HG02973 (cell line): ENCODE data around the gene TNFSF4.
"Not testable (repeated sequence)": the region's sequence is repeated elsewhere in the genome, so short reads cannot be mapped to it uniquely, and the experiment has no call there.

Experiments used
- ATAC-seq: cut with Tn5 transposase; IDR thresholded peaks from one replicate; pipeline ENCODE4 v1.9.1; 2021; ENCODE audit warnings: moderate library complexity; ENCODE audit not compliant: unreplicated experiment

TNFSF4 gene

GRCh38 chr1:173168941-173169340 is 38.2 kb downstream of the TNFSF4 start:
- ATAC-seq: no peak

GRCh38 chr1:173164686-173165085 is 42.4 kb downstream of the TNFSF4 start:
- no peak for ATAC-seq

GRCh38 chr1:173164178-173164577 is 43.0 kb downstream of the TNFSF4 start:
- ATAC-seq: no peak

- ATAC-seq: no peak
Observed at GRCh38 chr1:173163222-173163621, 43.9 kb downstream of the TNFSF4 start.

DNA sequence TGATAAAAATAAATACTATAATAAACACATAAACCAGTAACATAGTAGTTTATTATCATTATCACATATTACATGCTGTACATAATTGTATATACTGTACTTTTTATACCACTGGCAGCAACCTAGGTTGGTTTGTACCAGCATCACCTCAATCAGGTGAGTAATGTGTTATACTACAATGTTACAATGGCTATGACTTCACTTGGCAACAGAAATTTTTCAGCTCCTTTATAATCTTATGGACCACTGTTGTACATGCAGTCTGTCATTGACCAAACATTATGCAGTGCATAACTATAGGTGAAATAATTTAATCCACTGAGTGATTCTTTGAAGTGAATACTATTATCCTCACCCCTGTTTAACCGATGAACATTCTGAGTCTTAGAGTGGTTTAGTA is 44.5 kb downstream of the TNFSF4 start:
- no peak for ATAC-seq

- ATAC-seq: no peak
Observed at GRCh38 chr1:173161510-173162221, 45.5 kb downstream of the TNFSF4 start.

DNA sequence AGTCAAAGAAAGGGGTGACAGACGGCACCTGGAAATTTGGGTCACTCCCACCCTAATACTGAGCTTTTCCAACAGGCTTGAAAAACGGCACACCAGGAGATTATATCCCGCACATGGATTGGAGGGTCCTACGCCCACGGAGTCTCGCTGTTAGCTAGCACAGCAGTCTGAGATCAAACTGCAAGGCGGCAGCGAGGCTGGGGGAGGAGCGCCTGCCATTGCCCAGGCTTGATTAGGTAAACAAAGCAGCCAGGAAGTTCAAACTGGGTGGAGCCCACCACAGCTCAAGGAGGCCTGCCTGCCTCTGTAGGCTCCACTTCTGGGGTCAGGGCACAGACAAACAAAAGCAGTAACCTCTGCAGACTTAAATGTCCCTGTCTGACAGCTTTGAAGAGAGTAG is 53.2 kb downstream of the TNFSF4 start:
- not testable (repeated sequence) for ATAC-seq

GRCh38 chr1:173153503-173153902 is 53.6 kb downstream of the TNFSF4 start:
- no peak for ATAC-seq

GRCh38 chr1:173152598-173152997 is 54.5 kb downstream of the TNFSF4 start:
- ATAC-seq: no peak

DNA sequence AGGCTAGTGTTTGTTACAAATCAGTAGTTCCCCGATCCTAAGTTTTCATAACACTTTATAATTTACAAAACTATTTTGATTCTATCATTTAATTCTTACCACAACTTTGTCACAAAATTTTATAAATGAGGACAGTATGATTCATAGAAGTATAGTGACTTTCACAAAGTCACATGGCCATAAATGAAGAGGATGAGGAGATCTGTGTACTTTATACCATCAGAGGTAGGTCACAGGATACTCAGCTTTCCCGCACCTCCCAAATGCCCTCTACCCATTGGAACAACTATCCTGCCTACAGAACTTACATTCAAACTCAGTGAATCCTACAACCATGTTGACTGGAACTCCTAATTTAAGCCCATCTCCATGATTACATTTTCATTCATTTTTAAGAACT is 56.3 kb downstream of the TNFSF4 start:
- ATAC-seq: no peak

- no peak for ATAC-seq
Observed at GRCh38 chr1:173149887-173150286, 57.2 kb downstream of the TNFSF4 start.

DNA sequence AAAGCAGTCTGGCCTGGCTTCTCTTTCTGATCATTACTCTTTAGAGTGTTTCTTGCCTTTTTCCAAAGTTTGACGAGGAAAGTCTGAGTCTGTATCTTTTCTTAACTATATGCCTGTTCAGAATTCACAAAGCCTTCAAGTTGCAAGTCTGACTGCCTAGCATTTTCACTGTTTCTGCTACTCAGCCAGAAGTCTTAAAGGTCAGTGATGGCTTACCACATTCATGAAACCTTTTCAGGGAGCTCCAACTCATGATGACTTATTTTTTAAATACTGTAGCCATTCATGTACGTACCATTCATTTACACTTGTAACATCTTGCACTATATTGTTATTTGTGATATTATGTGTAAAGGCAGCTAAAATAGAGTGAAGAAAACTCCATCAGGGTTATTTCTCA is 58.2 kb downstream of the TNFSF4 start:
- no peak for ATAC-seq

DNA sequence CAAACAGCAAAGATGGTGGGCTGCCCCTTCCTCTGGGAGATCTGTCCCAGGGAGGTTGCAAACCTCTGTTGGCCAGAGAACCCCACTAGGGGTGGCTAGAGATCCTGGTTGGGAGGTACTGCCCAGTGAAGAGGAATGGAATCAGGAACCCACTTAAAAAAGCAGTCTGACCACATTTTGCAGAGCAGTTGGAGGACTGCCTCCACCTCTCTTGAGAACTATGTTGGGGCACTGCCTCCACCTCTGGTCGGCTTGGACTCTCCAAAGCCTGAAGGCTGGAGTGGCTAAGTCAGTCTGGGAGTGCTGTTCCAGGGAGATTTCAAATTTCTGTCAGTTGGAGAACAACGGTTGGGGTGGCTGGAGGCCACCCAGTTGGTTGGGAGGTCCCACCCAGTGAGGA is 58.6 kb downstream of the TNFSF4 start:
- no peak for ATAC-seq

- ATAC-seq: no peak
Observed at GRCh38 chr1:173140733-173141132, 66.4 kb downstream of the TNFSF4 start.

DNA sequence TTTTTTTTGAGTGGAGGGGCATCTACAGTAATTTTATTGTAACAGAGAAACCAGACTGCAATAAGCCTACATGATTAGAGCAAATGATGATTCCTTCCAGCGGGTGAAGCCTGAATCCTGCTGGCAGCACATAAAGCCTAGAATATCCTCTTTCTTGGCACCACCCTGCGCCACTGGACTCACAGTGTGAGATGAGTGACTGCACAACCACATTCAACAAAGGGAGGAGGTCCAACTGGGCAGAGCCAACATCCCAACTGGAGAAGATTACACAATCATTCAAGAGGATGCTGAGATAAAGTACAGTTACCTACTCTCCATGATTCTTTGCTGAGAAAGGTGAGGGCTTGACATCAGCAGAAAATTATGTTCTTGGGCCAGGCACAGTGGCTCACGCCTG is 67.4 kb downstream of the TNFSF4 start:
- ATAC-seq: no peak

GRCh38 chr1:173137107-173137706 is 69.9 kb downstream of the TNFSF4 start:
- ATAC-seq: no peak

GRCh38 chr1:173134800-173135199 is 72.3 kb downstream of the TNFSF4 start:
- no peak for ATAC-seq

DNA sequence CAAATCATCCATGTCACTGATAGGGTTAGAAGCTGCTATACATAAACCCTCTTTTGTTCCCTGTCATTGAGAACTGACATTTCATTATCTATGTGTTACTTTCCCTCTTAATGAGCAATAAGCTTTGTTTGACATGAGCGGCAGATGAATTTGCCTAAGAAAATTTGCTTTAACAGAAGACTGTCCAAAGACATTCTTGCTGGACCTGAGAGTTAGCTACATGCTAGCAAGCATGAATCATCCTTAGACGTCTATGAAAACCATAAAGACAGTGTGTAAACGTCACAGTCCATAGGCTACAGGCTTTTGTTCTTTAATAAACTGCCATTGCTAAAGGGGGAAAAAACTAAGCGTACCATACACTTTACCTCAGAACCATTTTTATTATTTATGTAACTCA is 73.1 kb downstream of the TNFSF4 start:
- ATAC-seq: no peak
